ENCODE measurements around the gene MAD1L1. TPM values are rescaled to one million over a fixed set of nuclear protein-coding genes. Genes with fewer than 3 reads are reported as not detected.
"Not testable (repeated sequence)": the region's sequence is repeated elsewhere in the genome, so short reads cannot be mapped to it uniquely, and the experiment has no call there.

MAD1L1 gene
- polyA plus RNA-seq, 6 donors from 2014 or later, result 109 to 209 (median 158) TPM

DNA sequence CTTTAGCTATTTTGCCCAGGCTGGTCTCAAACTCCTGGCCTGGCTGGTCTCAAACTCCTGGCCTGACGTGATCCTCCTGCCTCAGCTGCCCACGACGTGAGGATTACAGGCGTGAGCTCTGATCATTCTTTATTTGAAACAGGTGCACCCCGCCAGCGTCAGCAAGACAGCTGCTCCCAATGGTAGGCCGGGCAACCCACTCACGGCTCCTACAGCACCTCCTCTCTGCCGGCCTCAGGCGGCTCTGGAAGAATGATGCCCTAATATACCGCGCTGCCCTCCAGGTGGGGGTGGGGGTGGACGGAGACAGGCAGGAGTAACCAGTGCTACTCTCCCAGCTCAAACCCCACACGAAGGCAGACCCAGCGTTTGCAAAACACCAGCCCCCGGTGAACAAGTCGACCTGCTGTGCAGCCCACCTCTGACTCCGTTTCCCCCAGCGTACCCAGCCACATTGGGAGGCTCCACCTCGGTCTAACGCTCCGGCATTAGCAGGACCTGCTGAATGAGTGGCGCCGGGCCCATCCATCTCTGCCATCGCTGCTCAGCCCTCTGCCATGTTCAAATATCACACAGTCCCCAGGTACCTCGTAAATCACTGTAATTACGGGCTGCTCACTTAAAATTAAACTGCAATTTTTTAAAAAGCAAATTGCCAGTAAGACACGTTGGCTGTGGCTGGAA is 414.0 kb downstream of the MAD1L1 start:
- H3K36me3 Mint-ChIP-seq, result peaks cover 0 to 7% of the 10 kb centered on the region in 2 donors
- no peaks in the 10 kb centered on the region for H3K9me3 Mint-ChIP-seq
- peaks cover 26 to 42% (median 32%) of the 10 kb centered on the region in 3 donors for H3K4me1 Mint-ChIP-seq
- DNase-seq (no peak), ATAC-seq (ENCODE audit: low read depth in 2 of 2) (no peak)
- peak overlapping the region in 4 of 6 donors; percentile 34 to 88 (median 81) for H3K27ac Mint-ChIP-seq
- peak overlapping the region in 7 of 8 donors; percentile 31 to 79 (median 61) for H3K4me3 Mint-ChIP-seq
- H3K27me3 Mint-ChIP-seq, result no peaks in the 10 kb centered on the region

- DNase-seq (no peak), ATAC-seq (ENCODE audit: low read depth in 2 of 2) (no peak)
- no peak overlapping the region for H3K27ac Mint-ChIP-seq
- peak overlapping the region in 2 of 8 donors; percentile 35 to 41 for H3K4me3 Mint-ChIP-seq
- no peaks in the 10 kb centered on the region for H3K9me3 Mint-ChIP-seq
- peaks cover 22 to 42% (median 32%) of the 10 kb centered on the region in 3 donors for H3K4me1 Mint-ChIP-seq
- no peaks in the 10 kb centered on the region for H3K36me3 Mint-ChIP-seq
- H3K27me3 Mint-ChIP-seq, result no peaks in the 10 kb centered on the region
Observed at GRCh38 chr7:1817061-1817712, 415.6 kb downstream of the MAD1L1 start.

DNA sequence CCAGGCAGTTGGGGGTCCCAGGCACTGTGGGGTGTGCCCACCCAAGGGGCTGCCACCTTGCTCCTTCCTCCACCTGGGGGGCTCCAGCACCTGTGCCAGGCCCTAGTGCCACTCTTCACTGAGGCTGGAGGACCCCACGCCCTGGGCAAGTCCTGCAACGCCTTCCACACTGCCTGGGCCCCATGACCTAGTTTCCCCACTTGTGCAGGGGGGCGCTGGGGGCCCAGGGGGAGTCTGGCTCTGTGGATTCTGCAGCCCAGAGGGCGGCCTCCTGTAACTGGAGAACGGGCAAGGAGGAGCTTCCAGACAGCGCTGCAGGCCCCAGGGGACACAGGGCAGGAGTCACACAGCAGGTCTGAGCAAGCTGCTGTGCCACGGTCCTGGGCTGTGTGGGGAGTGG is 416.3 kb downstream of the MAD1L1 start:
- H3K27me3 Mint-ChIP-seq, result not testable (repeated sequence)
- H3K4me3 Mint-ChIP-seq, result peak overlapping the region in 1 of 8 donors; percentile 35

GRCh38 chr7:1815551-1816281 is 417.0 kb downstream of the MAD1L1 start:
- peak overlapping the region in 2 of 6 donors; percentile 26 to 67 for H3K27ac Mint-ChIP-seq
- not testable (repeated sequence) for DNase-seq; H3K27me3 Mint-ChIP-seq; H3K36me3 Mint-ChIP-seq; ATAC-seq (ENCODE audit: low read depth in 2 of 2); H3K9me3 Mint-ChIP-seq
- H3K4me3 Mint-ChIP-seq, result peak overlapping the region in 1 of 8 donors; percentile 12
- peaks cover 22 to 32% (median 28%) of the 10 kb centered on the region in 3 donors for H3K4me1 Mint-ChIP-seq

More for the DNA sequence above, 416.3 kb downstream of the MAD1L1 start:
- Mint-ChIP-seq H3K27ac (peak overlapping the region in 1 of 6 donors; percentile 54), H3K4me1 (peaks cover 22 to 39% (median 31%) of the 10 kb centered on the region in 3 donors)
- DNase-seq; H3K9me3 Mint-ChIP-seq; H3K36me3 Mint-ChIP-seq; ATAC-seq (ENCODE audit: low read depth in 2 of 2): not testable (repeated sequence)

DNA sequence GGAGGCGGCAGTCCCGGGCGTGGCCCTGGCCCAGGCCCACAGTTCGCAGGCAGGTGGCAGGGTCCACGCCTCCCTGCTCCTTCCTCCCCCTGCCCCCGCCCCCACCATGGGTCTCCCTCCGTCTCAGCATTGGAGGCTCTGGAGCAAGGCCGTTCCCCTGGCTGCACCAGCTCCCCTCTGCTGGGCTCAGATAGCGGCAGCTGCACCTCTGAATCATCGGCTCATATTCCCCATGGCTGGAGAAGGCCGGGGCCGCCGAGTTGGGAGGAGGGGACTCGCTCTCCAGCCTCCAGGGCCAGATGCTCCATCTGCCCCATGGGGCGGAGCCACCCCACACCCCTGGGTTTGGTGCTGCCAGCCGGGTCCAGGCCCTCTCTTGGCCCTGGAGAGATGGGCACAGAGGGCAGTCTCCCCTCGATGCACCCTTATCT is 417.7 kb downstream of the MAD1L1 start:
- DNase-seq (no peak), ATAC-seq (ENCODE audit: low read depth in 2 of 2) (no peak)
- H3K36me3 Mint-ChIP-seq, result no peaks in the 10 kb centered on the region
- H3K4me3 Mint-ChIP-seq, result no peak overlapping the region
- no peak overlapping the region for H3K27ac Mint-ChIP-seq
- H3K4me1 Mint-ChIP-seq, result peaks cover 20 to 25% (median 24%) of the 10 kb centered on the region in 3 donors
- H3K27me3 Mint-ChIP-seq, result no peaks in the 10 kb centered on the region
- H3K9me3 Mint-ChIP-seq, result no peaks in the 10 kb centered on the region

DNA sequence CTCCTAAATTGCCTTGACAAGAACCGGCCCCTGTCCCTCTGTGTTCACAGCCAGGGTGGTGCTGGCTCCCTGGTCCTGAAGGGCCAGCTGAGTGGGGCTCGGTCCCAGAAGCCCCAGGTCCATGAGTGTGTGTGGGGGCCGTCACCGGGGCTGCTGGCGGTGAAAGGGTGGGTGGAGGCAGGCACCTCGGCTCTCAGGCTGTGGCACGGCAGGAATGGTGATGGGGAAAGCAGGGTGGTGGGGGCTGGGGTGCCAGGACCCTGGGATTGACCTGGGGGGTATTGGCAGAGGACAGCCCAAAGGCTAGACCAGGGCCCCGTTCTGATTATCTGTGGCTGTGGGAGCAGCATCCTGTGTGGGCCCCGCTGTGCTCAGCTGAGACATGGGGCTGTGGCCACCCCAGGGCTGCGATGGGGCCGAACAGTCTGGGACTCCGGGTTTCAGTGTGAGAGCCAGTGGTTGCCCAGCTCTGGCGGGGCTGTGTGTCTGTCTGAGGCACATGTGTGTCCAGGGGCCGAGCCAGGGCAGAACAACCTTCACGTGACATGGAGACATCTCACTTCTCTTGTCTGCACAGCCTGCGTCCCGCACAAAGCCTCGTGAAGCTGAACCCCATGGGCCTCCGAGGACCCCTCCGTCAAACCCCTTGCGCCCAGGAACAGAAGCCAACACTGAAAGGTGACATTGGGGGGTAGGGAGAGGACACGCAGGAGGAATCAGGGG is 418.5 kb downstream of the MAD1L1 start:
- Mint-ChIP-seq H3K4me1 (peaks cover 13 to 17% (median 16%) of the 10 kb centered on the region in 3 donors), H3K9me3 (no peaks in the 10 kb centered on the region), H3K36me3 (no peaks in the 10 kb centered on the region), H3K4me3 (peak overlapping the region in 1 of 8 donors; percentile 60), H3K27ac (peak overlapping the region in 3 of 6 donors; percentile 16 to 54 (median 31)), H3K27me3 (no peaks in the 10 kb centered on the region)
- ATAC-seq (ENCODE audit: low read depth in 2 of 2) (no peak), DNase-seq (no peak)

DNA sequence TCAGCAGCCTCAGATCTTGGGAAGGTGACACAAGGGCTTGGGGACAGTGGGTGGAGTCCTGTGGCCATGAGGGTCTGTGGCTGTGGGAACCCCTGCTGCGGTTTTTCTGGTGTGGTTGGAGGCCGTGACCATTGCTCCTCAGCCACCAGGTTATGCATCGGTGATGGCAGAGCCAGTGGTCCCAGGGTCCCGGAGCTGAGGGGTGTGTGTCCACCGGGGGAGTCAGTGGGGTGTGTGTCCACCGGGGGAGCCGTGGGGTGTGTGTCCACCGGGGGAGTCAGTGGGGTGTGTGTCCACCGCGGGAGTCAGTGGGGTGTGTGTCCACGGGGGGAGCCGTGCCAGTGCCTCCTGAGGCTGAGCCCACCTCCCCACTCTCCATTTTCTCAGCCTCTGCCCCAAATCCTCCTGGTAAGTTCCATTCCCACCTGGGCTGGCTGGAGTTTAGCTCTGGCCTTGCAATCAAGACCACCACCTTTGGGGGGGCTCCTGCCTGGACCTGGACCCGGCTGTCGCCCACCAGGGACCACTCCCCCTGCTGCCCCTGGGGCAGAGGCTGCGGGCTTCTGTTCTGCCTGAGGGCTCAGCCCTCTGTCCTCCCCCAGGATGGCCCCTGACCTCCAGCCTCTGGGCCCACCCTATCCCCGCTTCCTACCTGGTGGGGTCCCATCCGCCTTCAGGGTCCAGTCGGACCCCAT is 419.2 kb downstream of the MAD1L1 start:
- H3K9me3 Mint-ChIP-seq, result no peaks in the 10 kb centered on the region
- peak overlapping the region in 1 of 8 donors; percentile 53 for H3K4me3 Mint-ChIP-seq
- no peaks in the 10 kb centered on the region for H3K27me3 Mint-ChIP-seq
- peak overlapping the region in 1 of 6 donors; percentile 31 for H3K27ac Mint-ChIP-seq
- H3K36me3 Mint-ChIP-seq, result no peaks in the 10 kb centered on the region
- ATAC-seq (ENCODE audit: low read depth in 2 of 2) (no peak), DNase-seq (no peak)
- peaks cover 6 to 10% (median 9%) of the 10 kb centered on the region in 3 donors for H3K4me1 Mint-ChIP-seq

GRCh38 chr7:1812509-1813393 is 420.0 kb downstream of the MAD1L1 start:
- DNase-seq, result no peak
- Mint-ChIP-seq H3K27ac (no peak overlapping the region), H3K27me3 (no peaks in the 10 kb centered on the region), H3K36me3 (no peaks in the 10 kb centered on the region), H3K9me3 (no peaks in the 10 kb centered on the region), H3K4me1 (peaks cover under 1 to 2% (median under 1%) of the 10 kb centered on the region in 3 donors), H3K4me3 (peak overlapping the region in 1 of 8 donors; percentile 53)
- peak in 1 of 2 donors; percentile 34 for ATAC-seq (ENCODE audit: low read depth in 2 of 2)

GRCh38 chr7:1811850-1812508 is 420.8 kb downstream of the MAD1L1 start:
- Mint-ChIP-seq H3K36me3 (no peaks in the 10 kb centered on the region), H3K4me3 (no peak overlapping the region), H3K9me3 (no peaks in the 10 kb centered on the region), H3K27me3 (no peaks in the 10 kb centered on the region), H3K4me1 (peaks cover 0 to 2% (median 0%) of the 10 kb centered on the region in 3 donors), H3K27ac (no peak overlapping the region)
- no peak for DNase-seq
- no peak for ATAC-seq (ENCODE audit: low read depth in 2 of 2)

GRCh38 chr7:1810961-1811849 is 421.5 kb downstream of the MAD1L1 start:
- H3K36me3 Mint-ChIP-seq, result no peaks in the 10 kb centered on the region
- H3K27me3 Mint-ChIP-seq, result no peaks in the 10 kb centered on the region
- no peak for ATAC-seq (ENCODE audit: low read depth in 2 of 2)
- H3K4me1 Mint-ChIP-seq, result peaks cover 0 to 2% (median 0%) of the 10 kb centered on the region in 3 donors
- H3K4me3 Mint-ChIP-seq, result no peak overlapping the region
- peak overlapping the region in 2 of 6 donors; percentile 6 to 52 for H3K27ac Mint-ChIP-seq
- DNase-seq, result no peak
- H3K9me3 Mint-ChIP-seq, result no peaks in the 10 kb centered on the region

DNA sequence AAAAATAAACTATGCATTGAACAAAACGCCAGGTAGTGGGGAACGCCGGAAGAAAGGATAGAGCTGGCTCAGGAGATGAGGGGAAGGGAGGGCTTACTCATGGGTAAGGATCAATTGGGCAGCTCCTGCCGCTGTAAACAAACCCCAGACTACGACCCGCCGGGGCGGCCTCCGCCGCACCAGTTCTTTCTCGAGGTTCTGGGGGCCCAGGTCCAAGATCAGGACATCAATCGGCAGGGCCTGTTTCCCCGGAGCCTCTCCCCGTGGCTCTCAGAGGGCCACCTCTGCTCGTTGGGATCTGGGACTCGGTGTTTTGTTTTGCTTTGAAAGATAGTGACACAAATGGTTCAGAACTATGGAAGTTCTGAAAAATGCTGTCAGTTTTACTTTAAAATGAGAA is 422.2 kb downstream of the MAD1L1 start:
- H3K27ac Mint-ChIP-seq, result peak overlapping the region in 4 of 6 donors; percentile 3 to 92 (median 47)
- H3K4me1 Mint-ChIP-seq, result peaks cover 0 to 2% (median 0%) of the 10 kb centered on the region in 3 donors
- no peaks in the 10 kb centered on the region for H3K27me3 Mint-ChIP-seq
- DNase-seq (no peak), ATAC-seq (ENCODE audit: low read depth in 2 of 2) (no peak)
- no peaks in the 10 kb centered on the region for H3K36me3 Mint-ChIP-seq
- no peak overlapping the region for H3K4me3 Mint-ChIP-seq
- H3K9me3 Mint-ChIP-seq, result no peaks in the 10 kb centered on the region

All from naive B cell (primary cell).